OCI-LY1 (cell line): ENCODE data around the gene MRPS6.

ENCODE experiments used
- CTCF ChIP-seq: fragments of 200-600 bp; sonication (generic), shearing (Covaris generic); IDR thresholded peaks from 2 replicates; pipeline ENCODE4 v1.5.1; 2017; ENCODE audit warnings: mild to moderate bottlenecking, antibody characterized with exemption, low read length, moderate library complexity, mixed read lengths
- EZH2 ChIP-seq: fragments of 200-600 bp; sonication (generic), shearing (Covaris generic); IDR thresholded peaks from 2 replicates; pipeline ENCODE4 v1.8.0; 2017; ENCODE audit warnings: borderline replicate concordance, mixed run types, mild to moderate bottlenecking, antibody characterized with exemption, low read length, moderate library complexity, mixed read lengths

- TF ChIP-seq CTCF (no peak), EZH2 (no peak)
Measured at GRCh38 chr21:34184232-34184631, 110.9 kb downstream of the MRPS6 start.
